HEK293 (cell line): ENCODE measurements around the gene TRIM9.

ENCODE experiments used
- CTCF ChIA-PET: fragments of 350-600 bp; formaldehyde crosslinking; extraction: SDS; loops from one replicate; lab custom pipeline; 2021; ENCODE audit warnings: antibody characterized with exemption; lab: Yijun Ruan, JAX
- POLR2A ChIA-PET: fragments of 300-600 bp; formaldehyde crosslinking; extraction: SDS; loops from one replicate; lab custom pipeline; 2020; ENCODE audit warnings: antibody characterized with exemption, inconsistent platforms; lab: Yijun Ruan, JAX
- H3K27ac ChIP-seq: fragments of 200-500 bp; sonication (Bioruptor generic); 2 replicates; pipeline ENCODE4 v1.5.1; 2014; ENCODE audit warnings: low read depth, low read length, control low read depth, inconsistent platforms; ENCODE audit errors: extremely low read depth
- H3K36me3 ChIP-seq, 2 experiments: fragments of 200-500 bp in 1 of 2; sonication (Bioruptor generic) in 1 of 2; 1 replicate in 1 of 2; 2 replicates in 1 of 2; pipeline ENCODE4 v1.5.1; 2014 to 2017; ENCODE audit warnings: inconsistent platforms in 2 of 2, low read length in 2 of 2; ENCODE audit not compliant: control insufficient read depth in 2 of 2, insufficient read depth in 1 of 2
- H3K4me1 ChIP-seq: fragments of 200-500 bp; sonication (Bioruptor generic); 2 replicates; pipeline ENCODE4 v1.5.1; 2014; ENCODE audit warnings: mild to moderate bottlenecking, low read length, inconsistent platforms; ENCODE audit not compliant: control insufficient read depth, insufficient read depth
- H3K4me3 ChIP-seq: 2 replicates; pipeline ENCODE4 v1.5.1; 2011; ENCODE audit warnings: low read depth, mild to moderate bottlenecking, control low read depth, low read length, moderate library complexity
- H3K9me3 ChIP-seq: fragments of 200-500 bp; sonication (Bioruptor generic); 2 replicates; pipeline ENCODE4 v1.5.1; 2014; ENCODE audit warnings: low read depth, low read length, inconsistent platforms; ENCODE audit not compliant: control insufficient read depth, insufficient read depth
- GLI4 ChIP-seq: fragments of 450-650 bp; formaldehyde crosslinking; IDR thresholded peaks from 2 replicates; pipeline ENCODE4 v1.5.1; 2016; ENCODE audit warnings: missing biosample characterization, missing genetic modification characterization
- HOXA7 ChIP-seq: sonication (generic); formaldehyde crosslinking; IDR thresholded peaks from 2 replicates; pipeline ENCODE4 v1.8.1; 2022; ENCODE audit warnings: missing genetic modification reagents, borderline replicate concordance
- KLF10 ChIP-seq: fragments of 450-650 bp; IDR thresholded peaks from 2 replicates; pipeline ENCODE4 v1.5.1; 2018; ENCODE audit warnings: missing biosample characterization, mild to moderate bottlenecking, missing genetic modification characterization
- KLF16 ChIP-seq: fragments of 450-650 bp; formaldehyde crosslinking; IDR thresholded peaks from 2 replicates; pipeline ENCODE4 v1.5.1; 2017; ENCODE audit warnings: missing biosample characterization, missing genetic modification characterization
- TRIM28 ChIP-seq: IDR thresholded peaks from 2 replicates; pipeline ENCODE4 v1.6.1; 2011; ENCODE audit warnings: low read length, control low read depth, borderline replicate concordance
- ZBTB17 ChIP-seq: fragments of 450-650 bp; formaldehyde crosslinking; IDR thresholded peaks from 2 replicates; pipeline ENCODE4 v1.5.1; 2016; ENCODE audit warnings: missing biosample characterization, missing genetic modification characterization
- ZFP69B ChIP-seq: fragments of 450-650 bp; formaldehyde crosslinking; IDR thresholded peaks from 2 replicates; pipeline ENCODE4 v1.5.1; 2016; ENCODE audit warnings: missing biosample characterization, missing genetic modification characterization
- ZNF10 ChIP-seq: fragments of 450-650 bp; formaldehyde crosslinking; IDR thresholded peaks from 2 replicates; pipeline ENCODE4 v1.5.1; 2017; ENCODE audit warnings: missing biosample characterization, missing genetic modification characterization
- ZNF112 ChIP-seq: fragments of 450-650 bp; formaldehyde crosslinking; IDR thresholded peaks from 2 replicates; pipeline ENCODE4 v1.5.0; 2017; ENCODE audit warnings: missing biosample characterization, missing genetic modification characterization
- ZNF132 ChIP-seq: fragments of 450-650 bp; formaldehyde crosslinking; IDR thresholded peaks from 2 replicates; pipeline ENCODE4 v1.5.1; 2017; ENCODE audit warnings: missing biosample characterization, missing genetic modification characterization, borderline replicate concordance
- ZNF2 ChIP-seq: fragments of 450-650 bp; formaldehyde crosslinking; IDR thresholded peaks from 2 replicates; pipeline ENCODE4 v1.5.1; 2016; ENCODE audit warnings: missing biosample characterization, missing genetic modification characterization
- ZNF221 ChIP-seq: fragments of 450-650 bp; formaldehyde crosslinking; IDR thresholded peaks from 2 replicates; pipeline ENCODE4 v1.5.1; 2017; ENCODE audit warnings: missing biosample characterization, missing genetic modification characterization, borderline replicate concordance
- ZNF23 ChIP-seq: fragments of 450-650 bp; formaldehyde crosslinking; IDR thresholded peaks from 2 replicates; pipeline ENCODE4 v1.5.1; 2016; ENCODE audit warnings: missing biosample characterization, missing genetic modification characterization, borderline replicate concordance
- ZNF274 ChIP-seq, 2 experiments: fragments of 200-500 bp in 1 of 2; fragments of 450-650 bp in 1 of 2; sonication (Bioruptor generic) in 1 of 2; formaldehyde crosslinking in 1 of 2; IDR thresholded peaks; 2 replicates each; pipeline versions ENCODE4 v1.5.1 to v1.6.1; 2014 to 2016; ENCODE audit warnings: borderline replicate concordance in 1 of 2, inconsistent platforms in 1 of 2, low read length in 1 of 2, missing biosample characterization in 1 of 2, missing genetic modification characterization in 1 of 2
- ZNF354C ChIP-seq: fragments of 450-650 bp; formaldehyde crosslinking; IDR thresholded peaks from 2 replicates; pipeline ENCODE4 v1.5.1; 2016; ENCODE audit warnings: missing biosample characterization, missing genetic modification characterization, low read depth, borderline replicate concordance
- ZNF510 ChIP-seq: fragments of 450-650 bp; formaldehyde crosslinking; IDR thresholded peaks from 2 replicates; pipeline ENCODE4 v1.5.1; 2018; ENCODE audit warnings: mild to moderate bottlenecking, missing genetic modification characterization, missing biosample characterization; ENCODE audit not compliant: insufficient replicate concordance
- ZNF530 ChIP-seq: fragments of 450-650 bp; formaldehyde crosslinking; IDR thresholded peaks from 2 replicates; pipeline ENCODE4 v1.5.1; 2016; ENCODE audit warnings: low read depth, missing biosample characterization, missing genetic modification characterization
- ZNF555 ChIP-seq: fragments of 450-650 bp; formaldehyde crosslinking; conservative IDR thresholded peaks from 2 replicates; pipeline ENCODE4 v1.5.1; 2017; ENCODE audit warnings: missing biosample characterization, mild to moderate bottlenecking, missing genetic modification characterization, inconsistent platforms
- ZNF610 ChIP-seq: fragments of 450-650 bp; formaldehyde crosslinking; IDR thresholded peaks from 2 replicates; pipeline ENCODE4 v1.5.1; 2016; ENCODE audit warnings: missing biosample characterization, missing genetic modification characterization, borderline replicate concordance
- ZNF621 ChIP-seq: fragments of 450-650 bp; formaldehyde crosslinking; IDR thresholded peaks from 2 replicates; pipeline ENCODE4 v1.5.1; 2017; ENCODE audit warnings: missing biosample characterization, missing genetic modification characterization
- ZNF629 ChIP-seq: fragments of 450-650 bp; formaldehyde crosslinking; IDR thresholded peaks from 2 replicates; pipeline ENCODE4 v1.5.1; 2017; ENCODE audit warnings: missing biosample characterization, missing genetic modification characterization
- ZNF768 ChIP-seq: fragments of 450-650 bp; formaldehyde crosslinking; IDR thresholded peaks from 2 replicates; pipeline ENCODE4 v1.5.1; 2018; ENCODE audit warnings: missing biosample characterization, mild to moderate bottlenecking, missing genetic modification characterization
- ZNF830 ChIP-seq: fragments of 450-650 bp; IDR thresholded peaks from 2 replicates; pipeline ENCODE4 v1.5.0; 2018; ENCODE audit warnings: missing biosample characterization, missing genetic modification characterization, low read depth, mild to moderate bottlenecking, moderate library complexity
- TF ChIP-seq, protein P1 (sequence below): fragments of 450-650 bp; formaldehyde crosslinking; IDR thresholded peaks from 2 replicates; pipeline ENCODE4 v1.5.1; 2016; ENCODE audit warnings: missing biosample characterization, missing genetic modification characterization, borderline replicate concordance
- TF ChIP-seq, protein P2 (sequence below): fragments of 450-650 bp; formaldehyde crosslinking; IDR thresholded peaks from 2 replicates; pipeline ENCODE4 v1.5.1; 2016; ENCODE audit warnings: missing biosample characterization, missing genetic modification characterization
- TF ChIP-seq, protein P3 (sequence below): fragments of 450-650 bp; formaldehyde crosslinking; IDR thresholded peaks from 2 replicates; pipeline ENCODE4 v1.5.1; 2016; ENCODE audit warnings: missing biosample characterization, missing genetic modification characterization
- TF ChIP-seq, protein P4 (sequence below): fragments of 450-650 bp; formaldehyde crosslinking; IDR thresholded peaks from 2 replicates; pipeline ENCODE4 v1.5.1; 2016; ENCODE audit warnings: missing biosample characterization, missing genetic modification characterization

Gene TRIM9

DNA sequence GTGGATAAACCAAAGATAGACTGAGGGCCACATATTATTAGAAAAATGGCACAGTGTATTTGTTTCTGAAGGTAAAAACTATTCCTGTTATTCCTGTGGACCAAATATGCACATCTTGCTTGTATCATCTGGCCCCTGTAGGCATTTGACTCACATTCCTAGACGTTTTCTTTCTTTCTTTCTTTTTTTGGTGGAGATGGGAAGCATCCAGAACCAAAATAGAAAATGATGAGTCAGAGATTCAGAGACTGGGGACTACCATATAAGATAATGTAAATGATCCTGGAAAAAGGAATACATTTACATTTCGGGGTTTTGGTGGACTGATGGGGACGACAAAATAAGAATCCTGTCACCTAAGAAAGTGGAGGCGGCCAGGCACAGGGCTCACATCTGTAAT is 24.2 kb downstream of the TRIM9 start:
- Histone ChIP-seq H3K9me3 (no peaks in the 10 kb centered on the region), H3K36me3 (no peaks in the 10 kb centered on the region), H3K4me1 (peaks cover 9% of the 10 kb centered on the region), H3K4me3 (no peak overlapping the region), H3K27ac (no peak overlapping the region)
- ChIA-PET POLR2A (no interaction called here), CTCF (no interaction called here)
- no peak for TF ChIP-seq ZNF2 (tag by site-specific recombination)
- no peak for TF ChIP-seq KLF10 (tag by site-specific recombination)
- TF ChIP-seq ZNF610 (tag by site-specific recombination), result no peak
- TF ChIP-seq, protein P1, sequence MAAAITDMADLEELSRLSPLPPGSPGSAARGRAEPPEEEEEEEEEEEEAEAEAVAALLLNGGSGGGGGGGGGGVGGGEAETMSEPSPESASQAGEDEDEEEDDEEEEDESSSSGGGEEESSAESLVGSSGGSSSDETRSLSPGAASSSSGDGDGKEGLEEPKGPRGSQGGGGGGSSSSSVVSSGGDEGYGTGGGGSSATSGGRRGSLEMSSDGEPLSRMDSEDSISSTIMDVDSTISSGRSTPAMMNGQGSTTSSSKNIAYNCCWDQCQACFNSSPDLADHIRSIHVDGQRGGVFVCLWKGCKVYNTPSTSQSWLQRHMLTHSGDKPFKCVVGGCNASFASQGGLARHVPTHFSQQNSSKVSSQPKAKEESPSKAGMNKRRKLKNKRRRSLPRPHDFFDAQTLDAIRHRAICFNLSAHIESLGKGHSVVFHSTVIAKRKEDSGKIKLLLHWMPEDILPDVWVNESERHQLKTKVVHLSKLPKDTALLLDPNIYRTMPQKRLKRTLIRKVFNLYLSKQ (tag by site-specific recombination), result no peak
- TF ChIP-seq ZNF621 (tag by site-specific recombination), result no peak
- TF ChIP-seq TRIM28, result no peak
- no peak for TF ChIP-seq ZNF354C (tag by site-specific recombination)

DNA sequence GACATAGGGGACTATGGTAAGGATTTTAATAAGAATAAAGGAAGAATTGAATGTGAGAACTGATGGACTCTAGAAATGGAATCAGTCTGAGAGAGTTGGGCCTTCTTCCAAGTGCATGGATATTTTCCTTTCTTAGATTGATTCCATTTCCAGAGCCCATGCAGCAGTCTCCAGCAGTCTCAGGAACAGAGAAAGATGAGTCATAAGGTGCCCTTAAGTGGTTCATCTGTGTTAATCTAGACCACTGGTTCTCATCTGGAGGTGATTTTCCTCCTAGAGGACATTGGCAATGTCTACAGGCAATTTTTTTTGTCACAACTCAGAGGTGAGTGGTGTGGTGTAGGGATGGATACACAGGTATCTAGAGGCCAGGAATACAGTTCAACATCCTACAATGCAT is 25.9 kb downstream of the TRIM9 start:
- CTCF ChIA-PET, result interaction anchor here (0.6 kb wide), 1 partner anchor 62 kb away, joined by 3 read pairs; no protein-coding TSS in a partner anchor

DNA sequence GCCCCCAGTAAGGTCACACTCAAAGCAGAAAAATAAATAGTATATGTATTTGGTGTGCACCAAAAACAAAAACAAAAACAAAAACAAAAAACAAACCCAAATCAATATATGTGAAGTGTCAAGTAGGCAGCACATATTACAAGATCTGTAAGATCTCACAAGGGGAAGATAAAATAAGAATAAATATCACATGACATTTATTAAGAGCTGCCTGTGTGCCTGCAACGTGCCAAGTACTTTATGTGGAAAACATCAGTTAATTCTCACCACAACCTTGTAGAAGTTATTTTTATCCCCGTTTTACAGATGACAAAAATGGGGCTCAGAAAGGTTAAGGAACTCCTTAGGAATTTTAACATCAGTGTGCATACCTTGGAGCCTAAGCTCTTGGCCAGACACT is 26.6 kb downstream of the TRIM9 start:
- CTCF ChIA-PET, result interaction anchor here (0.6 kb wide), 1 partner anchor 63 kb away, joined by 3 read pairs; no protein-coding TSS in a partner anchor
- H3K36me3 ChIP-seq, result no peaks in the 10 kb centered on the region
- H3K9me3 ChIP-seq, result no peaks in the 10 kb centered on the region
- no peak overlapping the region for H3K4me3 ChIP-seq
- H3K4me1 ChIP-seq, result peaks cover 9% of the 10 kb centered on the region
- no peak overlapping the region for H3K27ac ChIP-seq
- POLR2A ChIA-PET, result no interaction called here
- TF ChIP-seq ZNF629 (tag by site-specific recombination) (no peak), ZNF830 (tag by site-specific recombination) (no peak), ZNF132 (tag by site-specific recombination) (no peak), ZNF555 (no peak), ZNF274 (IDR thresholded peaks at IDR 0.05; ENCODE audit: low read length) (no peak), ZNF274 (tag by site-specific recombination; IDR thresholded peaks at IDR 0.05; ENCODE audit: borderline replicate concordance) (no peak), ZNF510 (no peak), ZNF768 (tag by site-specific recombination) (no peak), ZNF221 (tag by site-specific recombination) (no peak), ZNF10 (no peak), ZNF530 (tag by site-specific recombination) (no peak), ZFP69B (tag by site-specific recombination) (no peak)
- TF ChIP-seq, protein P2, sequence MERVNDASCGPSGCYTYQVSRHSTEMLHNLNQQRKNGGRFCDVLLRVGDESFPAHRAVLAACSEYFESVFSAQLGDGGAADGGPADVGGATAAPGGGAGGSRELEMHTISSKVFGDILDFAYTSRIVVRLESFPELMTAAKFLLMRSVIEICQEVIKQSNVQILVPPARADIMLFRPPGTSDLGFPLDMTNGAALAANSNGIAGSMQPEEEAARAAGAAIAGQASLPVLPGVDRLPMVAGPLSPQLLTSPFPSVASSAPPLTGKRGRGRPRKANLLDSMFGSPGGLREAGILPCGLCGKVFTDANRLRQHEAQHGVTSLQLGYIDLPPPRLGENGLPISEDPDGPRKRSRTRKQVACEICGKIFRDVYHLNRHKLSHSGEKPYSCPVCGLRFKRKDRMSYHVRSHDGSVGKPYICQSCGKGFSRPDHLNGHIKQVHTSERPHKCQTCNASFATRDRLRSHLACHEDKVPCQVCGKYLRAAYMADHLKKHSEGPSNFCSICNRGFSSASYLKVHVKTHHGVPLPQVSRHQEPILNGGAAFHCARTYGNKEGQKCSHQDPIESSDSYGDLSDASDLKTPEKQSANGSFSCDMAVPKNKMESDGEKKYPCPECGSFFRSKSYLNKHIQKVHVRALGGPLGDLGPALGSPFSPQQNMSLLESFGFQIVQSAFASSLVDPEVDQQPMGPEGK (tag by site-specific recombination), result no peak
- TF ChIP-seq, protein P3, sequence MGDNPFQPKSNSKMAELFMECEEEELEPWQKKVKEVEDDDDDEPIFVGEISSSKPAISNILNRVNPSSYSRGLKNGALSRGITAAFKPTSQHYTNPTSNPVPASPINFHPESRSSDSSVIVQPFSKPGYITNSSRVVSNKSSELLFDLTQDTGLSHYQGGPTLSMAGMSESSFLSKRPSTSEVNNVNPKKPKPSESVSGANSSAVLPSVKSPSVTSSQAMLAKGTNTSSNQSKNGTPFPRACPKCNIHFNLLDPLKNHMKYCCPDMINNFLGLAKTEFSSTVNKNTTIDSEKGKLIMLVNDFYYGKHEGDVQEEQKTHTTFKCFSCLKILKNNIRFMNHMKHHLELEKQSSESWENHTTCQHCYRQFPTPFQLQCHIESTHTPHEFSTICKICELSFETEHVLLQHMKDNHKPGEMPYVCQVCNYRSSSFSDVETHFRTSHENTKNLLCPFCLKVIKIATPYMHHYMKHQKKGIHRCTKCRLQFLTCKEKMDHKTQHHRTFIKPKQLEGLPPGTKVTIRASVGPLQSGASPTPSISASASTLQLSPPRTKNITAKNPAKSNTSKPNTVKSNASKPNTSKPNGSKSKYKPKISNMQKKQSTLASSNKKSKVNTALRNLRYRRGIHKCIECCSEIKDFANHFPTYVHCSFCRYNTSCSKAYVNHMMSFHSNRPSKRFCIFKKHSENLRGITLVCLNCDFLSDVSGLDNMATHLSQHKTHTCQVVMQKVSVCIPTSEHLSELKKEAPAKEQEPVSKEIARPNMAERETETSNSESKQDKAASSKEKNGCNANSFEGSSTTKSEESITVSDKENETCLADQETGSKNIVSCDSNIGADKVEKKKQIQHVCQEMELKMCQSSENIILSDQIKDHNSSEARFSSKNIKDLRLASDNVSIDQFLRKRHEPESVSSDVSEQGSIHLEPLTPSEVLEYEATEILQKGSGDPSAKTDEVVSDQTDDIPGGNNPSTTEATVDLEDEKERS (tag by site-specific recombination), result no peak
- TF ChIP-seq, protein P4, sequence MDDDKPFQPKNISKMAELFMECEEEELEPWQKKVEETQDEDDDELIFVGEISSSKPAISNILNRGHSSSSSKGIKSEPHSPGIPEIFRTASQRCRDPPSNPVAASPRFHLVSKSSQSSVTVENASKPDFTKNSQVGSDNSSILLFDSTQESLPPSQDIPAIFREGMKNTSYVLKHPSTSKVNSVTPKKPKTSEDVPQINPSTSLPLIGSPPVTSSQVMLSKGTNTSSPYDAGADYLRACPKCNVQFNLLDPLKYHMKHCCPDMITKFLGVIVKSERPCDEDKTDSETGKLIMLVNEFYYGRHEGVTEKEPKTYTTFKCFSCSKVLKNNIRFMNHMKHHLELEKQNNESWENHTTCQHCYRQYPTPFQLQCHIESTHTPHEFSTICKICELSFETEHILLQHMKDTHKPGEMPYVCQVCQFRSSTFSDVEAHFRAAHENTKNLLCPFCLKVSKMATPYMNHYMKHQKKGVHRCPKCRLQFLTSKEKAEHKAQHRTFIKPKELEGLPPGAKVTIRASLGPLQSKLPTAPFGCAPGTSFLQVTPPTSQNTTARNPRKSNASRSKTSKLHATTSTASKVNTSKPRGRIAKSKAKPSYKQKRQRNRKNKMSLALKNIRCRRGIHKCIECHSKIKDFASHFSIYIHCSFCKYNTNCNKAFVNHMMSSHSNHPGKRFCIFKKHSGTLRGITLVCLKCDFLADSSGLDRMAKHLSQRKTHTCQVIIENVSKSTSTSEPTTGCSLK, result no peak

More for the DNA sequence above, 25.9 kb downstream of the TRIM9 start:
- Histone ChIP-seq H3K4me3 (no peak overlapping the region), H3K27ac (no peak overlapping the region), H3K9me3 (no peaks in the 10 kb centered on the region), H3K4me1 (peaks cover 9% of the 10 kb centered on the region), H3K36me3 (no peaks in the 10 kb centered on the region)
- no peak for TF ChIP-seq HOXA7
- no peak for TF ChIP-seq GLI4
- no peak for TF ChIP-seq ZNF2 (tag by site-specific recombination)
- no peak for TF ChIP-seq KLF16 (tag by site-specific recombination)
- TF ChIP-seq ZBTB17 (tag by site-specific recombination), result no peak
- TF ChIP-seq ZNF112 (tag by site-specific recombination), result no peak
- TF ChIP-seq ZNF23 (tag by site-specific recombination), result no peak
- POLR2A ChIA-PET, result no interaction called here
